Hematopoietic multipotent progenitor cell treated with erythropoietin and hydrocortisone succinate and interleukin-3 and kit ligand, for 15 days (in vitro differentiated cells): ENCODE results near the gene NRIP3.
A peak's percentile ranks its signal among the peaks of the same experiment; 100 is the strongest.

Experiments
- DNase-seq: peaks from one replicate; pipeline ENCODE4 v3.0.0-alpha.2; 2015; ENCODE audit warnings: low spot score

NRIP3 gene

DNA sequence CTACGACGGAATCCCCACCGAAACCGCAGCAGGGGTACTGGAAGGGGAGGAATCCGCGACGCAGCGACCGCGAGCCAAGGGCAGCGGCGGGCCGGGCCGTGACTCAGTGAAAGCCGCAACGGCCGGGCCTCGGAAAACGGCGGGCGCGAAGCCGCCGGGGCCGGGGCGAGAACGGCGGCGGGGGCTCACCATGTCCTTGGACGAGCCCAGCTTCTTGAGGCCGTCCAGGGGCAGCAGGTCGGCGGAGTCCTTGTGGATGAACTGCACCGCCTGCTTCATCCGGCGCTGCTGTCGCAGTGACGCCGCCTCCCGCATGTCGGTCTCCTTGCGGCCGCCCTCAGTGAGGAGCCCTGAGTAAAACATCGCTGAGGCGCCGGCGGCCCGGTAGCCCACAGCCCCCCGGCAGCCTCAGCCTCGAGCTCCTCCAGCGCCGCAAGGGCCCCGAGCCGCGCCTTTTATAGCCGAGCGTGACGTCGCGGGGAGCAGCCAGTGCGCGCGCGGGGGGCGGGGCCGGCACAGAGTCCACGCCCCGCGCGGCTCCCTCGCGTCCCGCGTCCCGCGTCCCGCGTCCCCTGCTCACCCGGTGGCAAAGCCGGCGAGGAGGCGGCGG is at the start of gene NRIP3:
TSS of gene NRIP3 (minus strand) at position 429 of the 610 bp plus-strand sequence. CDS start at position 363, 66 bp downstream.
- peak; percentile 85 for DNase-seq

DNA sequence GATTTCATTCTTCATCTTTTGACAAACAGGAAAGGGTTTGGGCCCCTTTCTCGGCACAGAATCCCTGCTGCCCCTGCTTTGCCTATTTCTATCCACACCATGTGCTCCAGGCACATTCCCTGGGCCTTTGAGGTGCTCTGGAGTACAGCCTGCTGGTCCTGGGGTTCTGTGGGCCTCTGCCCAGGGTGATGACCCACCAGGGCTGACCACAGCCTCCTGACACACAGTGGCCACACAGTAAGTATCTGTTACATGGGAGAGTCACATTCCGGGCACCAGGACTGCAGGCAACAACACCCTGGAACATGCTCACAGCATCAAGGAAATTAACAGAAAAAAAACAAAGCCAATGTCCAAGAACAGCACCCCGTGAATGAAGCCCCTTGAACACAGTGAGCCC is 48.5 kb upstream of the NRIP3 start:
- no peak for DNase-seq

DNA sequence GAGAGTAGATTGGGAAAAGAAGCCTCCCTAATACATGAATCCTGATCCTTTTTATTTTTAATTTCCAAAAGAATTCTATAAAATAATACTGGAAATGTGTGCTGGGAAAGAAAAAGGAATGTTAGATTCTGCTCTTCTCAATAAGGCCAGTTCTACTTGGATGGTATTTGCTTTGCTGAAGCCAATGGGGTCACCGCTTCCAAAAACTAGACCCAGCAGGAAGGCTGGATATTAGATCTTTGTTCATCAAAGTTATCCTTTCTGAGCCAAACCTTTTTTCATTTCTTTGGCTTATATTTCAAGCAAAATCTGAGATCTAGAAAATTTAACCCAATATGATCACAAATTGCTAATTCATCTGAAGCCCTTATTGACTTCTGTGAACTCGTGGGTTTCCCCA is 46.2 kb upstream of the NRIP3 start:
- DNase-seq = no peak

DNA sequence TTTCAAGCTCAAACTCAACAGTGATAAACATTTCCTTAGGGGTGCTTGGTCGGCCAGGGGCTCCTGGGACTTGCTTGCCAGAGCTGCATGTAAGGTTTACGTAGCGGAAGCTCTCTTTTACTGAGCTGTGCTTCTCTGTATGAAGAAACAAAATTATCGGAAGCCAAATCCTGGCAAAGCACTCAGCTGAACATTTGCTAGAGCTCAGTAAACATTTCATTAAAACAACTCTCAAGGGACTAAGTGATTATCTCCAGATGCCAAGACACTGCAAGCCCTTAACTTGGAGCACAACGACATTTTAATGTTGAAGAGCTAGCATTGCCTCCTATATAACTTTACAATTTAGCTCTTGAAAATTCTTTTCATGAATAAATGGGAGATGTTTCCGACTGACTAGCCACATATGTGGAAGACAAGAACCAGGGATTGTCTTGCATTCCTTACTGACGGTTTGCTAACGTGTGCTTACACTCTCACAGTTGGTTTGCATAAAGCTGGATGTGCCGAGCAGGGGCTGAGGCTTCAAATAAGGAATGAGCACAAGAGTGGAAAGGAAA is 44.2 kb upstream of the NRIP3 start:
- no peak for DNase-seq

DNA sequence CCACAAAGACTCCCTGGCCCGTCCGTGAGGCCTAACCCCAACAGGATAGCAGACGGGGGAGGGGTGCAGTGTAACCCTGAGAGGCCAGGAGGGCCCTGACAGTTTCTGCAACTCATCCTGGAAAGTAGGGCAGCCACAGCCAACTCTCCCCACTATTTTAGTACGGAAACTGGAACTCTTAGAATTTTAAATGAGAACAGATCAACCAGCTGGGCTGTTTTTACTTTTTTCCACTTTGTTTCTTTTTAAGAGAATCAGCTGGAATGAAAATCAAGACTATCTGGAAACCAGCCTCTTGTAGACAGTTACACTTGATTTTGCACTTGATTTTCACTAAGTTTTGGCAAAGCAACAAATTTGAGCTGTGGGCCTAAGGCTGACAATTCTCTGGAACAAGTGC is 42.7 kb upstream of the NRIP3 start:
- no peak for DNase-seq

DNA sequence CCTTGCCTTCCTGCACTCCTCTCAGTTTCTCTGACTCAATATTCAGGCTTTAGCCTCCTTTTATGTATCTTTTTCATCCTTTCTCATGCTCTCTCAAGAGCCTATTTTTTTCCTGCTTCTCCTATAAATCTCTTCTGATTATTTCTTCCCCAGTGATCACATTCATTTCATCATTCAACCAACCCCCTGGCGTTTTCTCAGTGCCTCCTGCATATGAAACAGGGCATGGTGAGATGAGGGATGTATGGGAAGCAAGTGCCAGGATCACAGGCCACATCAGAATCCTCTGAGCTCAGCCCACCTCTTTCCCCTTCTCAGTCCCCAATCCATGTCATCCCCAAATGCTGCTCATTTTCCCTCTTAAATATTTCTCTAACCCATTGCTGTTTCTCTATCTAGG is 38.7 kb upstream of the NRIP3 start:
- no peak for DNase-seq

- DNase-seq = no peak
Measured at GRCh38 chr11:9041747-9042146, 37.9 kb upstream of the NRIP3 start.

- no peak for DNase-seq
Measured at GRCh38 chr11:9040410-9040809, 36.6 kb upstream of the NRIP3 start.

DNA sequence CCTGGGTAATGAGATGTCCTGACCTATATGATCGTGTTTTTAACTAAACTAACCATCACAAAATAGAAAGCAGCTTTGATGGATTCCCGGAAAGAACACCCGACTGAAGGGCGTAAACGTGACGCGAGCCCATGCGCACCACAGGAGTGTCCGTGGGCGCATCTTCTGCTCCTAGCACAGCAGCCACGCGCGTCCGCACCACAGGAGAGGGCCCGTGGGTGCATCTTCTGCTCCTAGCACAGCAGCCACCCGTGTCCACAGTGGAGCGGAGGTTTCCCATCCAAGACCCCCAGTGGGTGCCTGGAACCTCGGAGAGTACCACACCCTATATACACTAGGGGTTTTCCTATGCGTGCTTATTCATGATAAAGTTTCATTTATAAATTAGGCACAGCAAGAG is 36.1 kb upstream of the NRIP3 start:
- DNase-seq = no peak

DNA sequence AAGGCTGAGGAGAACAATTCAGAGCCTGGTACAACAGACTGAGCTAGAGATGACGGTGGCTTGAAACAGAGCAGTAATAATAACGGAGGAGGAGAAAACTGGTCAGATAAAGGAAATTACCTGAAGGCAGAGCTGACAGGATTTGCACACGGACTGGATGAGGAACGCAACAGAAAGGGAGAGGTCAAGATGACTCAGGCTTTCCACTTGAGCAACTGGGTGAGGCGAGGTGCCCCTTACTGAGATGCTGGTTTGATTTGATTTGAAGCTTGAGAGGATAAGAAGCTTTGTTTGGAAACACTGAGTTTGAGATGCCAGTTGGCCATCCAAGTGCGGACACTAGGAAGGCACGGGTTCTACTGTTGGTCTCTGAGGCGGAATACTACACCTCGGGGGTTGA is 35.4 kb upstream of the NRIP3 start:
- no peak for DNase-seq

- DNase-seq = no peak
Measured at GRCh38 chr11:9038541-9038940, 34.7 kb upstream of the NRIP3 start.

GRCh38 chr11:9037963-9038362 is 34.2 kb upstream of the NRIP3 start:
- DNase-seq = no peak

- DNase-seq = no peak
Measured at GRCh38 chr11:9037046-9037780, 33.4 kb upstream of the NRIP3 start.

- no peak for DNase-seq
Measured at GRCh38 chr11:9030601-9031000, 26.8 kb upstream of the NRIP3 start.

DNA sequence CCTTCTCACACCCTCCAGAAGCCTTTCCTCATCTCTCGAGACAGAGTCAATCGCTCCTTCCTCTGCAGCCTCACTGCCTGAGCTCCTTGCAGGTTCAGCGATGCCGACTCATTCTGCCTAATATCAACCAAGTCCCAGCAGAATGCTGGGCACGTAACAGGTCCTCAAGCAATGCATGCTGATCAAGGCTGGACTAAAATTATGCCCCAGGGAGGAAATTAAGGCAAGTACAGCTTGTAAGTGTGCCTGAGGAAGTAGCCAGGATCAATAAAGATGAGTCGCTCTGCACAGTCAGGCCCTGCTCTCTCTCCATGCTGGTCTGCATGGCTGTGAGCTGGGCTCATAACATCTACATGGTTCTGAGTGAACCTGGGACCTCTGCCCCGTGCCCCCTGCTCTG is 25.6 kb upstream of the NRIP3 start:
- DNase-seq = no peak

GRCh38 chr11:9028581-9028980 is 24.8 kb upstream of the NRIP3 start:
- no peak for DNase-seq

GRCh38 chr11:9025101-9025850 is 21.5 kb upstream of the NRIP3 start:
- DNase-seq = no peak

- no peak for DNase-seq
Measured at GRCh38 chr11:9022961-9023680, 19.3 kb upstream of the NRIP3 start.

DNA sequence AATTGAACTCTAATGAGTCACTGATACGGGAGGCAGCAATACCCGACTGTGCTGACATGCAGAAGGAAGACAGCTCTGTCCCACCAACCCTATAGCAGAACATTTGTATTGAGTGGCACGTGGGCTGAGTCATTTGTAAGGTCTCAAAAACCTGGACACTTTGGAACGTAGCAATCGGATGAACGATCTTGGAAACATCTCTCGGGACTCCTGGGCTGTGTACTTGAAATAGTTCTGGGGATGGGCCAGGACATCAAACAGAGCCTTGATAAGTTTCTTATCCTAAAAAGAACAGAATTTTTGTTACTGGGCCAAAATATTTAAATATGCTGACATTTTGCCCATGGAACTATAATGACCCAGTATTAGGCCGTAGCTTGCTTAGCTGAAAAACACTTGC is 17.1 kb upstream of the NRIP3 start:
- no peak for DNase-seq

DNA sequence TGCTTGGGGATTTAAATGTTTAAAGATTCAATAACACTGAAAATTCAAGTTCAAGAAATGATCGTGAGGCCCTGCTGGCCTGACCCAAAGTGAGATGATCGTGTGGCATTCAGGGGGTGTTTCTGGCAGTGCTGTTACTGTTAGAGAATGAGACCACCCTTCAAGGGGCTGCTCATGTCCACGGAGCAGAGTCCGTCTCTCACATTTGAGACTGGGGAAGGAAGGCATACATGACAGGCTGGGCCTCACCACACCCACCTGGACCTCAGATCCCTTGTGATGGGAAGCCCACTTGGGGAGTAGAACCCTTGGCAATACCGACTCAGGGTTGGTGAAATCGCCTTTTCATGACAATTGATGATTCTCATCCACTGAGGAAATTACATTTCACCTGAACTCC is 16.1 kb upstream of the NRIP3 start:
- no peak for DNase-seq

- DNase-seq = no peak
Measured at GRCh38 chr11:9017773-9018172, 14.0 kb upstream of the NRIP3 start.

DNA sequence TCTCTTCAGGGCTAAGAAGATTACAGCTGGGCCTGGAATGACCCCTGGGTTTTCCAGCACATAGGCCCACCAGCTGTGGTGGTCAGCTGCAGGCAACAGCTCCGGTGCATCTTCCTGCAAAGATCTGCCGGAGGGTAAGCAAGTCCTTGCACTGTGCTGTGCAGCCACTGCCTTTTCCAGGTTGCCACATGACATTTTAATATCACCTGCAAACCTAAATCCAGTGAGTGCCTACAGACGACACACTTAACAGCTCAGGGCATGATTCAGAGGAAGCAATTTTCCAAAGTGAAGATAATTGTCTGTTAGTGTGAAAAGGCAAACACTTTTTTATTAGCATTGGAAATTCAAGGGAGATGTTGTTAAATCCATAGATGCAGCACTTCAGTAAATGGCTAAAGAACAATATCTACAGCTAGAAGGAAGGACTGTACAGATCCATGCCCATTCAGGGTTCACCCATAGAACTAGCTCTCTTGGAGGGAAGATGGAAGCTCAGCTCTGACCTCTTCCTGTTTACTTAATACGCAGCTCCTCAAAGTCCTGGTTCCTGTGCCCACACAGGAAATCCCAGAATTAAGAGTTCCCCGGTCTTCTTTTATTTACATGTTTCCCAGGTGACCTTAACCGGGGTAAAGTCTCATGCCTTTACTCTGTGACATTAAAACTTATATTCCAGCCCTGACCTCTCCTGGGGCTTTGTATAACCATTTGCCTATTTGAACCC is 13.3 kb upstream of the NRIP3 start:
- DNase-seq = no peak
